ENCODE data around the gene PLA2G6.
A peak's percentile ranks its signal among the peaks of the same experiment; 100 is the strongest.
"Not testable (repeated sequence)": the region's sequence is repeated elsewhere in the genome, so short reads cannot be mapped to it uniquely, and the experiment has no call there.

Gene PLA2G6

DNA sequence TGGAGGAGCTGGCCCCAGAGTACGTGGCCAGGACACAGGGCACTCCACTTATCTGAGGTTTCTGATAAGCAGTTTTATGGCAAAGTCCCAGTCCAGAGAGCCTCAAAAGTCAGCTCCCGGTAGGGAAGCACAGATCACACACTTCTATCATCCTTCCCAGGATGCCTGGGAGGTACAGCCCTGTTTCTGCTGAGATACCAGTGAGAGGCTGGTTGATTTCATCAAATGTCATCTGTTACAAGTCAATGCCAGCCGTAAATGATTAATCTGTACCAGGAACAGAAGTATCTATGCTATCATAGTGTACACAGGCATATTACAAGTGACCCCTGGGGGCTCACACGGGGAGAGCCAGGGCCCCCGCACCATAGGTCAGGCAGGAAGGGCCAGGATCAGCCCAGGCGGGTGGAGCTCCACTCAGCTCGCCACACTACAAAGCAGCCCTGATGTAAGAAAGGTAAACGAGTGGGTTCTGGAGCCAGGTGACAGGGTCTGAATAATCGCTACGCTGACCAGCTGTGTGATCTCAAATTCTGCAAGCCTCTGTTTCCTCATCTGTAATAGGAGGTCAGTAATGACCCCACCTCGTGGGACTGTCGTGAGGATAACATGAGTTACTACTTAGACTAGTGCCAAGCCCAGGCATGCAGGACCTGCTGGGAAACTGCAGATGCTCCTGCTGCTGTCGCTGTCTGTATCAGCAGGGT, 17.6 kb downstream of the PLA2G6 start:
- no peak for DNase-seq (ENCODE audit: low spot score)

DNA sequence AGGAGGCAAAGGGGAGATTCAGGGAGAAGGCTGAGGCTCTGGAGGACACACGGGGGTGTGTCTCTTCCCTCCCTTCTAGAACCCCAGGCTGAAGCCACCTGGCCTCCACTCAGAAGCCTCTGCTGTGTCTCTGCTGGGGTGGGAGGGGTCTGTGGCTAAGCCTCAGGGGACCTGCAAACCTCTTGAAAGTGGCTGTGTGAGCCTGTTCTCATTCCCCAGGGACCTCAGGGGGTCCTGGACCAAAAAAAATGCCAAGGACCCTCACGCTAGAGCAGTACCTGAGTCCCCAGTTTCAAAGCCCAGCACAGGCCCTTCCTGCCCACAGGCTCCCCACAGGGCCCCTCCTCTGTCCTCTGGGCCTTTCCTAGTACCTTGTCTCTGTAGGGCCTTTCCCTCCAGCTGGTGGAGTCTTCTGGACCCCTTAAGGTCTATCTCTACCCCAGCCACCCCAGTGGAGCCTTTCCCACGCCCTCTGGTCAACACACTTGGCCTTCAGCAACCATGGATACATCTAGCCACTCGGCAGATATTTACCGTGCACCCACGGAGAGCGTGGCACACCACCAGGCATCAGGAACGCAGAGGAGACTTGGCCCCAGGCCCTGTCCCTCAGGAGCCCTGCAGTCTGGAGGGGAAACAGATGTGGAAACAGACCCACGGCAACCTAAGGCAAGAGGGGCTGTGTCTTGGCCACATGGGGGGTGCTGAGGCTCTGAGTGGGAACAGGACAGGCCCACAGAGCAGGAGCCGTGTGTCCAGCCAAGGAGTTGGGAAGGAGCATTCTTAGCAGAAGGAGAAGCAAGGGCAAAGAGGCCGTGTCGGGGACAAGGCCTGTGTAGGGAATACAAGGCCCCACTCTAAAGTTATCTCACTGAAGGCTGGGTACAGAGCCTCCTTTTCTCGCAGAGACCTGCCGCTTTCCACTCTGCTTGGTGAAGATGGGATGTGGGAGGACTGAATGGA, 18.5 kb downstream of the PLA2G6 start:
- DNase-seq (ENCODE audit: low spot score): no peak

DNA sequence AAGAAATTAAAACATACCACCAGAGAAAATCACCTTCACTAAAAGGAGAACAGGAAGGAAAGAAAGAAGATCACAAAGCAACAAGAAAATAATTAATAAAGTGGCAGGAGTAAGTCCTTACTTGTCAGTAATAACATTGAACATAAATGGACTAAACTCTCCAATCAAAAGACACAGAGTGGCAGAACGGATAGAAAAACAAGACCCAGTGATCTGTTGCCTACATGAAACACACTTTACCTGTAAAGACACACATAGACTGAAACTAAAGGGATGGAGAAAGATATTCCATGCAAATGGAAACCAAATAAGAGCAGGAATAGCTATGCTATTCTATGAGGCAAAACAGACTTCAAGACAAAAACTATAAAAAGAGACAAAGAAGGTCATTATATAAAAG, 25.9 kb downstream of the PLA2G6 start:
- DNase-seq (ENCODE audit: low spot score): no peak

DNA sequence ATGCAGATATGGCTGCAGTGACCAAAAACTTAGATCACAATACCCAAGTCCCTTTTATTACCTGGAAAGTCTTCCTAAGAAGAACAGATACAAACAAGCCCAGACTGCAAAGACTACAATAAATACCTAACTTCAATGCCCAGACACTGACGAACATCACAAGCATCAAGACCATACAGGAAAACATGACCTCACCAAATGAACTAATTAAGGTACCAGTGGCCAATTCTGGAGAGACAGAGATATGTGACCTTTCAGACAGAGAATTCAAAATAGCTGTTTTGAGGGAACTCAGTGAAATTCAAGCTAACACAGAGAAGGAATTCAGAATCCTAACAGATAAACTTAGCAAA, 27.1 kb downstream of the PLA2G6 start:
- DNase-seq (ENCODE audit: low spot score): not testable (repeated sequence)

DNA sequence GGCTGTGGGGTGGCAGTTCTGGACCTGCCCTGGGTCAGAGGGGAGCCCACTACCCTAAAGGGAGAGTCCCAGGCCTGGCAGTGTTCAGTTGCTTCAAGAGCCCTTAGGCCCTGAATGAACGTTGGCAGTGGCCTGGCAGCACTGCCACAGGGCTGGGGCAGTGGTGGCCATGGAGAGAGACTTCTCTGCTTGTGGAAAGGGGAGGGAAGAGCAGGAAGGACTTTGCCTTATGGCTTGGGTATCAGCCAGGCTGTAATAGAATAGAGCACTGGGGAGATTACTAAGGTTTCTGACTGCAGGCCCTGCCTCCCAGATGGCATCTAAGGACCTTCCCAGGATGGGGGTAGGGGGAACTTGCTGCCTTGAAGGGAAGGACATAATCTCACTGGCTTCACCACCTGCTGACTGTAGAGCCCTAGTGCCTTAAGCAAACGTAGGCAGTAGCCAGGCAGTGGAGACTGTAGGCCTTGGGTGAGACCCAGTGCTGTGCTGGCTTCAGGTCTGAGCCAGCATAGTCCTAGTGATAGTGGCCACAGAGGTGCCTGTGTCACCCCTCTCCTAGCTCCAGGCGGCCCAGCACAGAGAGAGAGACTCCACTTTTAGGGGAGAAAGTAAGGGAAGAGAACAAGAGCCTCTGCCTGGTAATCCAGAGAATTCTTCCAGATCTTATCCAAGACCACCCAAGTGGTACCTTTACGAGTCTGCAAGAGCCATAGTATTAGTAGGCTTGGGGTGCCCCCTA, 27.6 kb downstream of the PLA2G6 start:
- no peak for DNase-seq (ENCODE audit: low spot score)

DNA sequence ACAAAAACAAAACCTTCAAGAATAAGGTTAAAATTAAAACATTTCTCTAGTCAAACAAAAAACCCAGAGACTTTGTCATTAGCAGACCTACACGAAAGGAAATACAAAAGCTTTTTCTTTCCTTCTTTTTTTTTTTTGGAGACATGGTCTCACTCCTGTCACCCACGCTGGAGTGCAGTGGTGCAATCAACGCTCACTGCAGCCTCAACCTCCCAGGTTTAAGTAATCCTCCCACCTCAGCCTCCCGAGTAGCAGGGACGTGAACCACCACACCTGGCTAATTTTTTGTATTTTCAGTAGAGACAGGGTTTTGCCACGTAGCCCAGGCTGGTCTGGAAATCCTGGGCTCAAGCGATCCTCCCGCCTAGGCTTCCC, 30.5 kb downstream of the PLA2G6 start:
- no peak for DNase-seq (ENCODE audit: low spot score)

DNA sequence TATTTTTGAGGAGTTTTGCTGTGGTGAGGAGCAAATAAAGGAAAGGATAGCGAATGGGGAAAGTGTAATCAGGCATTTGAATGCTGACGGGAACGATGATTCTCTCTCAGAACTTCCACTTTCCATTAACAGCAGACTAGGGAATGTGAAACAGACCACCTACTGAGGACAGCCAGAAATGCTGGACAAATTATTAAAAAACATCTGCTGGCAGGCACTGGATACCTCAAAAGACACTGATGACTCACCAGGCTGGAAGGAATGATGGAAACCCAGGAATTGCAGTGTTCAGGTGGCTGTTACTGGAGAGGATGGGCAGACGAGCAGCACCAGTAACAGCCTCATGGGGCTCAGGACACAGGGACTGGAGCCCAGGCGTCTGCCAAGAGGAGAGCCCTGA, 33.4 kb downstream of the PLA2G6 start:
- DNase-seq (ENCODE audit: low spot score): no peak

DNA sequence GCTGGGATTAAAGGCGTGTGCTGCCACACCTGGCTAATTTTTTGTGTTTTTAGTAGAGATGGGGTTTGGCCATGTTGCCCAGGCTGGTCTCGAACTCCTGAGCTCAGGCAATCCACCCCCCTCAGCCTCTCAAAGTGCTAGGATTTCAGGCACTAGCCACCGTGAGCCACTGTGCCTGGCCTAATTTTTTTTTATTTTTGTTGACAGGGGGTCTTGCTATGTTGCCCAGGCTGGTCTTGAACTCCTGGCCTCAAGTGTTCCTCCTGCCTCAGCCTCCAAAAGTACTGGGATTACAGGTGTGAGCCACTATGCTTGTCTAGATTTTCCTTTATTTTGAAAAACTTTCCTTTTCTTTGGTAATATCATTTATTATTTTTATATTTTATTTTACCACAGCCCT, 35.5 kb downstream of the PLA2G6 start:
- DNase-seq (ENCODE audit: low spot score): not testable (repeated sequence)

DNA sequence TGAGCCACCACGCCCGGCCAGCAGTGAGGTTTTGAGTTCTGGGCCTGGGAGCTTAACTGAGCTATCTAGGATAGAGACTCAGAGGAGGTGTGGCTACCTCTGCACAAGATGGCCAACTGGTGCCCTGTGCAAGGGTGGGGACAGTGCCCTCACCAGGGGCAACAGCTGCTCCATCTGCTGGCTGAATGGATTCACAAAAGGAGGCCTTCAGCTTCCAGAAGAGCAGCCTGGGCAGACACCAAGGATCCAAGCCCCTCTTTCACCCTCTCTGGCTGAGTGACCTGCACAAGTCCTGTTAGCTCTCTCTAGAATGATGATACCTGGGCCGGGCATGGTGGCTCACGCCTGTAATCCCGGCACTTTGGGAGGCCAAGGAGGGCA, 37.6 kb downstream of the PLA2G6 start:
- no peak for DNase-seq (ENCODE audit: low spot score)

DNA sequence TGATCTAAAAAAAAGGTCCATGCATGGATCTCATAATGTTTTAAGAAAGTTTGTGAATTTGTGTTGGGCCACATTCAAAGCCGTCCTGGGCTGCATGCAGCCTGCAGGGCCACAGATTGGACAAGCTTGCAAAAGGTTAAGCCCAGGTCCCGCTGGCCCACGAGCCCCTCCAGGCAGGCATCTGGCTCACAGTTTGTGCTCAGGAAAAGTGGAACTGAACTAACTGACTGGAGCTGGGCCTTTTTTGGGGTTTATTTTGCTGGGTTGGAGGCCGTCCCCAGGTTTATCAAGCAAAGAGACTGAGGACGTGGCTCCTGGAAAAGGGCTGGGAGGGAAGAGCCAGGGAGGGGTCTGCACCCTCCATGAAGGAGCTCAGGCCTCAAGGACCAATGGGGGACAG, 39.0 kb downstream of the PLA2G6 start:
- no peak for DNase-seq (ENCODE audit: low spot score)

DNA sequence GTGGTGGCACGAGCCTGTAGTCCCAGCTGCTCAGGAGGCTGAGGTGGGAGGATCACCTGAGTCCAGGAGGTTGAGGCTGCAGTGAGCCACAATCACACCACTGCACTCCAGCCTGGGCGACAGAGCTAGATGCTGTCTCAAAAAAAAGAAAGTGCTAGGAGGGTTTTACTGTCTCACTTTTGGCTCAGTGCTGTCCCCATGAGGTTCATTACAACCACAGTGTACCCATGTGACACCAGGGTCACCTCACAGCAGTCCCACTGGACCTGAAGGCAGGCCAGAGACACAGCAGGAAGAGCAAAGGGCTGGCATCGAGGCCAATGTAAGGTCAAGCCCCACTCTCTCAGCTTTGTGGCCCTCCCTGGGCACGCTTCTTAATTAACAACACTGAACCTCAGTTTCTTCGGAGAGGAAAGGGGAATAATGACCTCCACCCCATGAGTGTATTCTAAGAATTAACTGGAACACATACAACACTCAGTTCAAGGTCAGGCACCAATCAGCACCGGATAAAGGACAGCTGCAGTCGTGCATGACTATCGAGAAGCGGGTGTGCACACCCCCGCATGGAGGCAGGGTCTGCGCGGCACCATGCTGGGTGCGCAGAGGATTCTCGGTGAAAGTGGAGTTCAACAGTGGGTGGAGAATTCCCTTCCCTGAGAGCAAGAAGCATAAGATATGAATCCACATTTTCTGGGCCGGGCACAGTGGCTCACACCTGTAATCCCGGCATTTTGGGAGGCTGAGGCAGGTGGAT, 40.2 kb downstream of the PLA2G6 start:
- no peak for DNase-seq (ENCODE audit: low spot score)

DNA sequence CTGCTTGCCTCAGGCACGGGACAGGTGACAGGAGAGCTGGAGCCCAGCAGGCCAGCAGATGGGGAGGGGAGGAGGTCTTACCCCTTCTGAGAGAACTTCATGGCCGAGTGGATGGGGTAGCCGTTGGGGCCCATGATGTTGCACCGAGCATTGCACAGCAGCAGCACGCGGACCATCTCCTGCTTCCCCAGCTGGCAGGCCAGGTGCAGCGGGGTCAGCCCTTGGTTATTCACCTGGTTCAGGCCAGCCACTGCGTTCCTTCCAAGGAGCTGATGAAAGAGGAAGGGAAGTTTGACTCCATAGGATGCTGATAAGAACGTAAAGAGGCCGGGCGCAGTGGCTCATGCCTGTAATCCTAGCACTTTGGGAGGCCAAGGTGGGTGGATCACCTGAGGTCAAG, 41.7 kb downstream of the PLA2G6 start:
- no peak for DNase-seq (ENCODE audit: low spot score)

DNA sequence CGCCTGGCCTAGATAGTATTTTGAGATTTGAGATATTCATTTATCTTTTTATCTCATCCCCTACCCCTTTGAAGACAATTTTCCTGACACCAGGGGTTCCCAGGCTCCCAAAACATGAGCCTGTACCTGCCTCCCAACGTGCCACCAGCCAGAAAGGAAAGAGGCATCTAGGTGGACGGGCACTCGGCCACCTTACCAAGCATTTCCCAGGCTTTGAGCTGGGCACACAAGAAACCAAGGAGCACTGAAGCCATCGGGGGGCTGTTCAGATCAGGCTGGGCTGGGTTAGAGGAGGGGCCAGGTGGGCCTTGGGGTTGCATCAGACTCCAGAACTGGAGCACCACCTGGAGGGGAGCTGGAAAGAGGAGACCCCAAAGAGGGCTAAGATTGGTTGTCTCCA, 42.7 kb downstream of the PLA2G6 start:
- DNase-seq (ENCODE audit: low spot score): no peak

DNA sequence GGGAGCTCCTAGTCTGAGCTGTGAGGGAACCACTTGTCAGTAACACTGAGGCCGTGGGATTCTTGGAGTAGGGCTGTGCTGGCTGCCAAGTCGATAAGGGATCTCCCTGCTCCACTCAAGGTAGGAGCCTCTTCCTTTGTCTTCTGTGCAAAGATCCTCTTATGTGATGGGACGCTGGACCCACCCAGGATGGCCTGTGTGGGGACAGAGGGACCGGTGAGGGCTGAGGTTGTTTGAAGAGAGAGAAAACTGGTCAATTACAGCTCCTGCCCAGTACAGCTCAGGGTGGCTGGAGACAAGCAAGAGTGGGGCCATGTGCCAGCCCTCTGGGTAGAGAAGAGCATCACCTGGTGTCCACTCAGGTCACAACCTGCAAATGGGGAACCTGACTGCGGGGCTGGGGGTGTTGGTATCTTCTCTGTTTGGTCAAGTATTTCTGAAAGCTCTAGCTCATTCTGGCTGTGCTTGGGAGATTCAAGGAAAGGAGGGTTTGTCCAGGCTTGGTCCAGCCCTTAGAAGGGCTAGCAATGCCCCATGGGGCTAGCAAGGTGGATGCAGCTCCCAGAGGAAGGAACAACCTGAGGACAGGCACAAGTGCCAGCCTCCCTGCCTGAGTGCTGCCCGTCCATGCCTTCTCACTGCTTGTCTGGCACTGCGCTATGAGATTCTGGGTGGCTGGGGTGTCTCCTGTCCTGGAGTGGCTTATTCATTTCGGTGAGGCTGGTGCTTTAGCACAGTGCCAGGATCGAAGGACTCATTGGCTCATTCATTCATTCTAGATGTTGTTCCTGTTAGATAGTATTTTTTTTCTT, 43.5 kb downstream of the PLA2G6 start:
- no peak for DNase-seq (ENCODE audit: low spot score)

DNA sequence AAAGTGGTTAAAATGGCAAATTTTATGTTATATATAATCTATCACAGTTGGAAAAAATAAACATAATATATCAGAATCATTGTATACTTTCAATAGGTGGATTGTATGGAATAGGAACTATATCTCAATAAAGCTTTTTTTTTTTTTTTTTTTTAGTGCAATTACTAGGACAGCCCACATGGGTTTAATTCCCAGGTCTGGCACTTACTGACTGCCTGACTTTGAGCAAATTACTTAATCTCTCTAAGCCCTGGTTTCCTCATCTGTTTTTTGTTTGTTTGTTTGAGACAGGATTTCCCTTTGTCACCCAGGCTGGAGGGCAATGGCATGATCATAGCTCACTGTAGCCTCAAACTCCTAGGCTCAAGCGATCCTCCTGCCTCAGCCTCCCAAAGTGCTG, 45.0 kb downstream of the PLA2G6 start:
- no peak for DNase-seq (ENCODE audit: low spot score)

DNA sequence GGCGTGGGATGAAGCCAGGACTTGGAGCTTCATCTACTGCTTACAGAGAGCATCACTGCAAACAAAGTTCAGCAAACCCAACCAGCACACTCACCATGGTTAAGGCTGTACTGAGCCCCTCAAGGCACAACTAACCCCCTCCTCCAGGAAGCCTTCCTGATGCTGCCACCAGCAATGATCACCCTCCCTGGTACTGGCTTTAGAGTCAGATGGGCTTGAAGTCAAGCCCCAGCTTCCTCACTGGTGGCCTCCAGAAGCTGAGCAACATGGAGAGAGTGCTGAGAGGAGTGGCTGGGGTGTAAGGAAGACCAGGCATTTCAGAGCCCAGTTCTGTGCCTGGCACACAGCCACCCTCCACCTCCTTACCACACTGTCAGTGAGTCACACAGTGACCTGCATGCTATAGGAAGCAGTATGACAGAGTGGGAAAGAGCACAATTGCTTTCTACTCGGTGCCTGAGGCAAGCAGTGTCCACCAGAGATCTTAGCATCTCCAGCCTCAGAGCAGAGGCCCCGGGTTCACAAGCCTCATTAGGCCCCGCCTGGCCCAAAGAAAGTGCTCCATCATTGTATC, 46.4 kb downstream of the PLA2G6 start:
- peak; percentile 77 for DNase-seq (ENCODE audit: low spot score)

DNA sequence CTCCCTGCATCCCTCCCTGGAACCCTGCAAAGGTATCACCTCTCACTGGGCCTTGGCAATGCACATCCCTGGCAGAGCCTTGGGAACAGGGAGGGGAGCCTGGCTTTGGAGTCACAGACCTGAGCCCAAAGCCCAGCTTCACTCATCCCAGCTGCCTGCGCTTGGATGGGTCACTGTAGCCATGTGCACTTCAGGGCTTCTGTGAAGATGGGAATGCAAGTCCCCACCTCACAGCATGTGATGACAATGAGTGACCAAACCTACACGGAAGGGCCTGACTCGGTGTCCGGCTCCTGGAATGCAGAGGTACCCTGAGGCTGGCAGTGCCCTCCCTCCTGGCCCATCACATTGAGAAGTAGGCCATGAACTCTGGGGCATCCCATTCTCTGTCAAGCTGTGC, 48.3 kb downstream of the PLA2G6 start:
- DNase-seq (ENCODE audit: low spot score): no peak

DNA sequence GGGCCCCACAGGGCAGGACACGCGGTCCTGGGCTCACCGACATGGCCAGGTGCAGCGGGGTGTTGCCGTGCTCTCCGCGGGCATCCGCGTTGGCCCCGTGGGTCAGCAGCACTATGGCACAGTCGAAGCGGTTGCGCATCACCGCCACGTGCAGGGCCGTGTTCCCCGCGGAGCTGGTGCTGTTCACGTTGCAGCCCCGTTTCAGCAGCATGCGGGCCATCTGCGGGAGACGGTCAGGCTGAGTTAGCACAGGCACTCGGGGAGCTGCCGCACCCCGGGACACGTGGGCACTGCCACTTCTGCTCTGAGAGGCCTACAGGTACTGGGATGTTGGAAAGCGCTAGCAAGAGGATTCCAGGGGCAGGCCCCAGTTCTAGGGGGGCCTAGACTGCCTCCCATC, 48.8 kb downstream of the PLA2G6 start:
- DNase-seq (ENCODE audit: low spot score): no peak

DNA sequence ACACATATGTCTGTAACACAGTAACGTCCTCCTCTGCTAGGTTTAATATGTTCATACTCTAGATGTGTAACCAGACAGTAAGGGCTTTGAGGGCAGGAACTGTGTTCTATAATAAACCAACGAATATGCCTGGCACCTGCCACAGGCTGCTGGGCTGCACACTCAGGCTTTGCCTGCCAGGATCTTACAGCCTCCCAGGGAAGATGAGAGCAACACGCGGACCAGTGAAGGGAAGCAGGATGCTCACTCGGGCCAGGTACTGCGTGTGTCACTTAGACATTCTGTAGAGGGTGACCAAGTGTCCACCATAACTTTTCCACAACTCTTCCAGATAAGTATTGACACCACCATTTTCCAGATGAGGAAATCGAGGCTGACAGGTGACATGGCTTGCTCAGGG, 49.5 kb downstream of the PLA2G6 start:
- no peak for DNase-seq (ENCODE audit: low spot score)

DNA sequence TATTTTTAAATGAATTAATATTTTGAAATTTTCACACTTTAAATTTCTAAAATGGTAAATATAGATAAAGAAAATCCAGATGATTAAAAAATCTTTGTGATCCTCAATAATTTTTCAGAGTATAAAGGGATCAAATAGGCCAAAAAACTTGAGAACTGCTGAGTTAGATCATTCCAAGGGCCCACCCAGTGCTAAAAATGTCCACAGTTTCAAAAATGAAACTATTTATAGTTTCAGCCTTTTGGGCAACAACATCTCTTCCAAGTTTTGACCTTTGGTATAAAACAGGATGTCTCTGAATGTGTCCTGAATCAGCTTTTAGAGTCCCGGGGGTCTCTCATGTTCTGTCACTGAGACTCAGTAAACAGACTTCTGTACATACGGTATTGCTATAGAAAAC, 50.2 kb downstream of the PLA2G6 start:
- DNase-seq (ENCODE audit: low spot score): no peak

DNA sequence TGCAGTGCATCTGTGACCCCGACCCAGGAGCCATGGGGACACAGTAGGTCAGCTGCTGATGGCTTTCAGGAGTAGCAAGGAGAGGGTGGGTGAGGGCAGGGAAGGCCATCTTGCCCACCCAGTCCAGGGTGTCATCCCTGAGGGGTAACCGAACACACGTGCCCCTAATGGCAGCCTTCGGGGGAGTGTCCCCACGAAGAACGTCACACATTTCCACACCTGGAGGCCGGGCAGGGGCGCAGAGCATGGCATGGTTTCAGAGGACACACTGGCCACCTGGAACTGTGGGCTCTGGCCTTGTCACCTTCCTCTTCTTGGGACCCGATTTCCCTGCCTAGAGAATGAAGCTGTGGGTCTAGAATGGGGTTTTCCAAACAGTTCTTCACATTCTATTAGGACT, 51.8 kb downstream of the PLA2G6 start:
- DNase-seq (ENCODE audit: low spot score): no peak

All from kidney capillary endothelial cell (primary cell).